K562 (cell line): ENCODE data around the gene PODXL2. TPM values are rescaled to one million over a fixed set of nuclear protein-coding genes. Genes with fewer than 3 reads are reported as not detected.

Experiments used
- DACH1 ChIP-seq: fragments of 450-650 bp; IDR thresholded peaks from 2 replicates; pipeline ENCODE4 v1.6.1; 2018; ENCODE audit not compliant: partially characterized antibody
- ETS1 ChIP-seq: conservative IDR thresholded peaks from 2 replicates; pipeline ENCODE4 v1.6.1; 2011; ENCODE audit warnings: low read depth, mild to moderate bottlenecking, low read length; ENCODE audit not compliant: control insufficient read depth
- EZH2 ChIP-seq: IDR thresholded peaks from 2 replicates; pipeline ENCODE4 v1.6.1; 2012; ENCODE audit warnings: low read depth, mild to moderate bottlenecking, inconsistent platforms, low read length, borderline replicate concordance
- JUND ChIP-seq, 2 experiments: IDR thresholded peaks; 2 replicates in 1 of 2; 3 replicates in 1 of 2; pipeline ENCODE4 v1.6.1; 2011; ENCODE audit warnings: borderline replicate concordance in 2 of 2, low read depth in 2 of 2, low read length in 2 of 2, improper control_type of control experiment in 1 of 2, missing biosample characterization in 1 of 2, missing genetic modification characterization in 1 of 2, missing genetic modification reagents in 1 of 2
- THAP12 ChIP-seq: fragments of 250-450 bp; sonication (Bioruptor Pico); IDR thresholded peaks from 2 replicates; pipeline ENCODE4 v1.9.0; 2021; ENCODE audit warnings: mild to moderate bottlenecking, inconsistent platforms
- TRIM25 ChIP-seq: fragments of 450-650 bp; IDR thresholded peaks from 2 replicates; pipeline ENCODE4 v1.7.0; 2016; ENCODE audit warnings: borderline replicate concordance
- TRIM28 ChIP-seq: fragments of 450-650 bp; IDR thresholded peaks from 2 replicates; pipeline ENCODE4 v1.6.1; 2017
- ZNF324 ChIP-seq: fragments of 250-450 bp; sonication (Bioruptor Pico); IDR thresholded peaks from 2 replicates; pipeline ENCODE4 v1.4.0; 2020; ENCODE audit warnings: mild to moderate bottlenecking
- ZNF592 ChIP-seq: fragments of 450-650 bp; IDR thresholded peaks from 2 replicates; pipeline ENCODE4 v1.6.1; 2017; ENCODE audit warnings: antibody characterized with exemption, mild to moderate bottlenecking
- polyA plus RNA-seq, 8 experiments: library from polyadenylated mRNA; depleted of rRNA in 4 of 8; stranded (reverse) in 5 of 8; unstranded in 3 of 8; fragments of >200 nt; fragmentation: Nextera tagmentation in 2 of 8; fragmentation: Illumina TruSeq in 1 of 8; extraction: Ambion mirVana in 2 of 8; extraction: Trizol in 1 of 8; gene quantifications; 2 replicates each; pipeline versions ENCODE4 v1.2.1 to v1.2.3, GENCODE V29; 2011 to 2014; ENCODE audit warnings: inconsistent platforms in 1 of 8, missing spikeins in 1 of 8
- total RNA-seq, 7 experiments: library from RNA; depleted of rRNA in 6 of 7; stranded (reverse); fragments of >200 nt in 6 of 7; fragmentation: Illumina TruSeq in 2 of 7; extraction: Trizol in 2 of 7; gene quantifications; 2 replicates each; pipeline versions ENCODE4 v1.2.1 to v1.2.3, GENCODE V29; 2011 to 2021; ENCODE audit warnings: low replicate concordance in 1 of 7
- TF ChIP-seq, protein P1 (sequence below): fragments of 200-400 bp; formaldehyde crosslinking; IDR thresholded peaks from 2 replicates; pipeline ENCODE4 v1.6.1; 2017; ENCODE audit warnings: mild to moderate bottlenecking, low read depth, low read length, moderate library complexity
- TF ChIP-seq, protein P2 (sequence below): fragments of 450-650 bp; formaldehyde crosslinking; IDR thresholded peaks from 2 replicates; pipeline ENCODE4 v1.4.0; 2022; ENCODE audit warnings: missing genetic modification characterization

PODXL2 gene
- total and polyA plus RNA-seq, 9 of the 15 experiments (the other 6 are each of a cell fraction or from before 2014, with no cell fraction given), result 0.03 to 52.5 (median 21.9) TPM

DNA sequence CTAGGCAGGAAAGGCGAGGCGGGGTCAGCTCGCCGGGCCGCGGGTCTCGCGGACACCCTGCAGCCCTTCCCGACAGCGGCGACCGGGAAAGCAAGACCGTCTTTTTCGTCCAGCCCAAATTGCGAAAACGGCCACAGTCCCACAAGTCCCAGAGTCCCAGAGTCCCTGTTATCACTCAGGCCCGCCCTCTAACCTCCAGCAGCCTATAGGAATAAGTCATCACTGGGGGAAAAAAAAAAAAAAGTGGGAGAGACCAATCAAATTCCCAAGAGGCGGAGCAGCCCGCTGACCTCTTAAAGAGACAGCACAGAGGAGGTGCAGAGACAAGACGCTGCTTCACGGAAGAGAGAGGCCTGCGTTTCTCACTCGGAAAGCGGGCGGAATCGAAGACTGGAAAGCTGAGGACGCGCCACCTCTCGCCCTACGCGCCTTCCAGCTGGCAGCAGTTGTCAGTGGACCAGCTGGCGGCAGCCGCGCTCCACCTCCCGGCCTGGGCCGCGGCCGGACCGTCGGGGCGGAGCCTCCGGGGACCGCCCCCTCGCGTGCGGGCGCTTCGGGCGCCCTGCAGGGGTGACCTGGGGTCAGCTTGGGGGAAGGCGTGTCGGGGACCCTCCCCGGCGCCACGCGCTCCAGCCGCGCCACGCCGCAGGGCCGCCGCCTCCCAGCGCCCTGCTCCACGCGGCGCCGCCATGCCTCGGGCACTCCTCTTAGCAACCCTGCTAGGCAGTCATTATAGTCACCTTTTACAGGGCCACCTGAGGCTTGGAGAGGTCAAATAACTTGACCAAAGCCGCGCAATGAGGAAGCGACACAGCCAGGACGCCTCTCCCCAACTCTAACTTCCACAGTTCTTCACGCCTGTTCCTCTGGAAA lies 38.2 kb upstream of the PODXL2 start, which contains the start of gene TPRA1 (continued):
- TF ChIP-seq ETS1 (peak; percentile 65; the same call in 1 of the 2 replicates), ZNF324 (CRISPR knock-in tag) (no peak), TRIM28 (no peak), EZH2 (no peak), THAP12 (CRISPR knock-in tag) (no peak), ZNF592 (peak; percentile 75), JUND (IDR thresholded peaks at IDR 0.05; ENCODE audit: borderline replicate concordance, low read depth, low read length) (no peak), JUND (tag; IDR thresholded peaks at IDR 0.05; ENCODE audit: borderline replicate concordance, low read depth, low read length) (no peak), DACH1 (peak; percentile 77), TRIM25 (no peak)
- TF ChIP-seq, protein P1, sequence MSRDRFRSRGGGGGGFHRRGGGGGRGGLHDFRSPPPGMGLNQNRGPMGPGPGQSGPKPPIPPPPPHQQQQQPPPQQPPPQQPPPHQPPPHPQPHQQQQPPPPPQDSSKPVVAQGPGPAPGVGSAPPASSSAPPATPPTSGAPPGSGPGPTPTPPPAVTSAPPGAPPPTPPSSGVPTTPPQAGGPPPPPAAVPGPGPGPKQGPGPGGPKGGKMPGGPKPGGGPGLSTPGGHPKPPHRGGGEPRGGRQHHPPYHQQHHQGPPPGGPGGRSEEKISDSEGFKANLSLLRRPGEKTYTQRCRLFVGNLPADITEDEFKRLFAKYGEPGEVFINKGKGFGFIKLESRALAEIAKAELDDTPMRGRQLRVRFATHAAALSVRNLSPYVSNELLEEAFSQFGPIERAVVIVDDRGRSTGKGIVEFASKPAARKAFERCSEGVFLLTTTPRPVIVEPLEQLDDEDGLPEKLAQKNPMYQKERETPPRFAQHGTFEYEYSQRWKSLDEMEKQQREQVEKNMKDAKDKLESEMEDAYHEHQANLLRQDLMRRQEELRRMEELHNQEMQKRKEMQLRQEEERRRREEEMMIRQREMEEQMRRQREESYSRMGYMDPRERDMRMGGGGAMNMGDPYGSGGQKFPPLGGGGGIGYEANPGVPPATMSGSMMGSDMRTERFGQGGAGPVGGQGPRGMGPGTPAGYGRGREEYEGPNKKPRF, result no peak
- TF ChIP-seq, protein P2, sequence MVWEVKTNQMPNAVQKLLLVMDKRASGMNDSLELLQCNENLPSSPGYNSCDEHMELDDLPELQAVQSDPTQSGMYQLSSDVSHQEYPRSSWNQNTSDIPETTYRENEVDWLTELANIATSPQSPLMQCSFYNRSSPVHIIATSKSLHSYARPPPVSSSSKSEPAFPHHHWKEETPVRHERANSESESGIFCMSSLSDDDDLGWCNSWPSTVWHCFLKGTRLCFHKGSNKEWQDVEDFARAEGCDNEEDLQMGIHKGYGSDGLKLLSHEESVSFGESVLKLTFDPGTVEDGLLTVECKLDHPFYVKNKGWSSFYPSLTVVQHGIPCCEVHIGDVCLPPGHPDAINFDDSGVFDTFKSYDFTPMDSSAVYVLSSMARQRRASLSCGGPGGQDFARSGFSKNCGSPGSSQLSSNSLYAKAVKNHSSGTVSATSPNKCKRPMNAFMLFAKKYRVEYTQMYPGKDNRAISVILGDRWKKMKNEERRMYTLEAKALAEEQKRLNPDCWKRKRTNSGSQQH (CRISPR knock-in tag), result no peak
